PC-3 (cell line): ENCODE data around the gene MAST4. TPM values are rescaled to one million over a fixed set of nuclear protein-coding genes. Genes with fewer than 3 reads are reported as not detected.

ENCODE experiments used
- ATAC-seq: fragments of 200-7000 bp; cut with Tn5 transposase; 2 replicates; pipeline ENCODE4 v1.9.1; 2020; ENCODE audit warnings: mild to moderate bottlenecking, moderate library complexity
- BruUV-seq: library from RNA; stranded (reverse); fragments of 400-500 nt; replicated peaks from 2 replicates; lab custom pipeline; 2021; lab: Mats Ljungman, UMichigan
- CTCF ChIA-PET: fragments of 300-600 bp; sonication (Branson Sonifier 250); formaldehyde crosslinking; loops from one replicate; lab custom pipeline; 2022; ENCODE audit warnings: antibody characterized with exemption; lab: Charles Lee
- POLR2A ChIA-PET: fragments of 300-600 bp; sonication (Branson Sonifier 250); formaldehyde crosslinking; loops from one replicate; lab custom pipeline; 2022; ENCODE audit warnings: antibody characterized with exemption; ENCODE audit not compliant: unreplicated experiment; lab: Charles Lee
- DNase-seq: peaks from one replicate; pipeline ENCODE4 v3.0.0-alpha.2; 2015
- H2AFZ ChIP-seq: fragments of 300-600 bp; sonication (generic); 2 replicates; pipeline ENCODE4 v1.6.0; 2016; ENCODE audit warnings: antibody characterized with exemption, low read length
- H3F3A ChIP-seq: fragments of 300-600 bp; sonication (generic); one replicate; pipeline ENCODE4 v1.6.0; 2017; ENCODE audit warnings: antibody characterized with exemption, low read length, control low read depth, mild to moderate bottlenecking; ENCODE audit not compliant: unreplicated experiment
- H3K27ac ChIP-seq: fragments of 300-600 bp; sonication (generic); 2 replicates; pipeline ENCODE4 v1.5.1; 2016; ENCODE audit warnings: mild to moderate bottlenecking, low read length
- H3K27me3 ChIP-seq: fragments of 300-600 bp; sonication (generic); 2 replicates; pipeline ENCODE4 v1.6.1; 2016; ENCODE audit warnings: low read length, mixed read lengths
- H3K36me3 ChIP-seq: fragments of 300-600 bp; sonication (generic); 2 replicates; pipeline ENCODE4 v1.6.1; 2016; ENCODE audit warnings: low read depth, mixed run types, low read length, mixed read lengths
- H3K4me1 ChIP-seq: fragments of 300-600 bp; sonication (generic); 2 replicates; pipeline ENCODE4 v1.5.1; 2016; ENCODE audit warnings: low read length; ENCODE audit not compliant: insufficient read depth
- H3K4me2 ChIP-seq: fragments of 300-600 bp; sonication (generic); 2 replicates; pipeline ENCODE4 v1.6.0; 2016; ENCODE audit warnings: low read length
- H3K4me3 ChIP-seq: fragments of 300-600 bp; sonication (generic); 2 replicates; pipeline ENCODE4 v1.5.1; 2016; ENCODE audit warnings: mild to moderate bottlenecking, low read length, mixed read lengths
- H3K79me2 ChIP-seq: fragments of 300-600 bp; sonication (generic); 2 replicates; pipeline ENCODE4 v1.6.1; 2017; ENCODE audit warnings: low read length, mixed read lengths
- H3K9ac ChIP-seq: fragments of 300-600 bp; sonication (generic); 2 replicates; pipeline ENCODE4 v1.6.0; 2016; ENCODE audit warnings: mild to moderate bottlenecking, low read length
- H3K9me2 ChIP-seq: fragments of 300-600 bp; sonication (generic); replicated peaks from 2 replicates; pipeline ENCODE4 v1.6.1; 2016; ENCODE audit warnings: mixed run types, low read length, mixed read lengths
- H3K9me3 ChIP-seq: fragments of 300-600 bp; sonication (generic); 2 replicates; pipeline ENCODE4 v1.6.1; 2016; ENCODE audit warnings: low read length, mixed read lengths
- H4K20me1 ChIP-seq: fragments of 300-600 bp; sonication (generic); 2 replicates; pipeline ENCODE4 v1.6.1; 2016; ENCODE audit warnings: low read length, mixed read lengths
- EZH2 ChIP-seq: fragments of 300-600 bp; sonication (generic); IDR thresholded peaks from one replicate; pipeline ENCODE4 v1.6.1; 2017; ENCODE audit warnings: antibody characterized with exemption, mild to moderate bottlenecking, low read length; ENCODE audit not compliant: unreplicated experiment
- EZH2phosphoT487 ChIP-seq: fragments of 300-600 bp; sonication (generic); IDR thresholded peaks from 2 replicates; pipeline ENCODE4 v1.6.1; 2018; ENCODE audit warnings: mild to moderate bottlenecking, antibody characterized with exemption, low read length, borderline replicate concordance
- intact Hi-C: fragments of 100-400 bp; cut with micrococcal nuclease; formaldehyde crosslinking; loops from 2 replicates; pipeline ENCODE4 v1.9.0; 2023
- total RNA-seq: library from RNA; depleted of rRNA; stranded (reverse); fragments of >200 nt; gene quantifications from 2 replicates; pipeline ENCODE4 v1.2.3, GENCODE V29; 2014
- TF ChIP-seq, protein P1 (sequence below): fragments of 300-600 bp; sonication (generic); conservative IDR thresholded peaks from 2 replicates; pipeline ENCODE4 v1.5.1; 2017; ENCODE audit warnings: antibody characterized with exemption, low read depth, mild to moderate bottlenecking, low read length

The MAST4 gene
- total RNA-seq, 1 experiment from 2014 or later = 7.9 TPM

- DNase-seq = peak; percentile 60
- H3K4me1 ChIP-seq = peaks cover 54% of the 10 kb centered on the region
- peak overlapping the region; percentile 60 for H3K4me3 ChIP-seq
- H3K27ac ChIP-seq = peak overlapping the region; percentile 96
- H3K4me2 ChIP-seq = peak overlapping the region; percentile 81
- TSS peak; percentile 13 for BruUV-seq
- intact Hi-C loops = loop anchor here (5.0 kb wide), 1 partner anchor 37 kb away; no protein-coding TSS in a partner anchor
- H3K27me3 ChIP-seq = no peaks in the 10 kb centered on the region
- TF ChIP-seq EZH2phosphoT487 (no peak), EZH2 (no peak)
- TF ChIP-seq, protein P1, sequence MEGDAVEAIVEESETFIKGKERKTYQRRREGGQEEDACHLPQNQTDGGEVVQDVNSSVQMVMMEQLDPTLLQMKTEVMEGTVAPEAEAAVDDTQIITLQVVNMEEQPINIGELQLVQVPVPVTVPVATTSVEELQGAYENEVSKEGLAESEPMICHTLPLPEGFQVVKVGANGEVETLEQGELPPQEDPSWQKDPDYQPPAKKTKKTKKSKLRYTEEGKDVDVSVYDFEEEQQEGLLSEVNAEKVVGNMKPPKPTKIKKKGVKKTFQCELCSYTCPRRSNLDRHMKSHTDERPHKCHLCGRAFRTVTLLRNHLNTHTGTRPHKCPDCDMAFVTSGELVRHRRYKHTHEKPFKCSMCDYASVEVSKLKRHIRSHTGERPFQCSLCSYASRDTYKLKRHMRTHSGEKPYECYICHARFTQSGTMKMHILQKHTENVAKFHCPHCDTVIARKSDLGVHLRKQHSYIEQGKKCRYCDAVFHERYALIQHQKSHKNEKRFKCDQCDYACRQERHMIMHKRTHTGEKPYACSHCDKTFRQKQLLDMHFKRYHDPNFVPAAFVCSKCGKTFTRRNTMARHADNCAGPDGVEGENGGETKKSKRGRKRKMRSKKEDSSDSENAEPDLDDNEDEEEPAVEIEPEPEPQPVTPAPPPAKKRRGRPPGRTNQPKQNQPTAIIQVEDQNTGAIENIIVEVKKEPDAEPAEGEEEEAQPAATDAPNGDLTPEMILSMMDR = no peak
- H3K9ac ChIP-seq = peak overlapping the region; percentile 82
- peaks cover 83% of the 10 kb centered on the region for H3K79me2 ChIP-seq
- no peak; the same call in 1 of the 2 replicates for ATAC-seq
- no peaks in the 10 kb centered on the region for H3K36me3 ChIP-seq
- no peaks in the 10 kb centered on the region for H4K20me1 ChIP-seq
- CTCF ChIA-PET = no interaction called here
- H3K9me3 ChIP-seq = no peaks in the 10 kb centered on the region
- POLR2A ChIA-PET = no interaction called here
- no peaks in the 10 kb centered on the region for H3K9me2 ChIP-seq
- peaks cover 6% of the 10 kb centered on the region for H3F3A ChIP-seq
- H2AFZ ChIP-seq = no peak overlapping the region
Measured at GRCh38 chr5:67015541-67016191, 419.5 kb downstream of the MAST4 start.

DNA sequence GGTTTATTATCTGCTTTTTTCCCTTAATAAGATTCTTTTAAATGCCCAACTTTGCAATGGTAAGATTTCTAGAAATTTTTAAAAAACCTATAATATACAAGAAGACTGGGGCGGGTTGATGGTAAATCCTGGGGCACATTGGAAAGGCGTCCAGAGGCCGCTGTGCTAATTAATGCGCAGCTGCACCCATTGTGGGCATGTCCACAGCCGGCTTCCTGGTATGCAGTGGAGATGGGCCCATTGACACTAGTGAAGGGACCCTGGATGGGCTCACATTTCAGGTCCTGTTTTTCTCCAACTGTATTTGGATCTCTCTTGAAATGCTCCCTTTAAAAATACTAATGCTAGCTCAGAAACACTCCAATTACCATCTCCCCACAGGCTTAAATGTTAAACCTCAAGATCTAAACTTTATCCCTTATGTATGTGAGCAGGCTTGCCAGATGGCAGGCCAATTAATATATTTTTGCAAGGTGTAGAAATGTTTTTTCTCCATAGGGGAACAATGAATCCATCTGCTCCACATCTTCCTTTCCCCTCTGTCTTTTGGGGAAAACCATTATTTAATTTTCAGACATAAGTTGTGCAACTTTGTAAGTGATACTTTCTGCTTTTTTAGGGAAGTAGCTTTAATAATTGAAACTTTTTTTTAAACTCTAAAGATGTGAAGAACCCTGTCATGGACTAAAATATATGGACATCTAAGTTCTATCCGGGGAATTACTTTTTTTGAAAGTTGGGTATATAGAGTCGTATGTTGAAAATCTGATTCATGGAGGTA is 423.1 kb downstream of the MAST4 start:
- H3K9me2 ChIP-seq = no peaks in the 10 kb centered on the region
- H3K4me1 ChIP-seq = peaks cover 26% of the 10 kb centered on the region
- DNase-seq (no peak), ATAC-seq (no peak)
- no peak overlapping the region for H2AFZ ChIP-seq
- H3K79me2 ChIP-seq = peaks cover 85% of the 10 kb centered on the region
- POLR2A ChIA-PET = no interaction called here
- H3K27me3 ChIP-seq = no peaks in the 10 kb centered on the region
- BruUV-seq = no TSS peak
- H4K20me1 ChIP-seq = no peaks in the 10 kb centered on the region
- TF ChIP-seq EZH2 = no peak
- TF ChIP-seq, protein P1 = no peak
- TF ChIP-seq EZH2phosphoT487 = no peak
- no peak overlapping the region for H3K4me2 ChIP-seq
- H3F3A ChIP-seq = no peaks in the 10 kb centered on the region
- H3K36me3 ChIP-seq = no peaks in the 10 kb centered on the region
- H3K9me3 ChIP-seq = no peaks in the 10 kb centered on the region
- H3K4me3 ChIP-seq = no peak overlapping the region
- intact Hi-C loops = loop anchor here (5.0 kb wide), 1 partner anchor 33 kb away; no protein-coding TSS in a partner anchor
- CTCF ChIA-PET = no interaction called here
- no peak overlapping the region for H3K9ac ChIP-seq
- H3K27ac ChIP-seq = no peak overlapping the region
